Measurements from ENCODE around the gene GPRC5D.

The GPRC5D gene

DNA sequence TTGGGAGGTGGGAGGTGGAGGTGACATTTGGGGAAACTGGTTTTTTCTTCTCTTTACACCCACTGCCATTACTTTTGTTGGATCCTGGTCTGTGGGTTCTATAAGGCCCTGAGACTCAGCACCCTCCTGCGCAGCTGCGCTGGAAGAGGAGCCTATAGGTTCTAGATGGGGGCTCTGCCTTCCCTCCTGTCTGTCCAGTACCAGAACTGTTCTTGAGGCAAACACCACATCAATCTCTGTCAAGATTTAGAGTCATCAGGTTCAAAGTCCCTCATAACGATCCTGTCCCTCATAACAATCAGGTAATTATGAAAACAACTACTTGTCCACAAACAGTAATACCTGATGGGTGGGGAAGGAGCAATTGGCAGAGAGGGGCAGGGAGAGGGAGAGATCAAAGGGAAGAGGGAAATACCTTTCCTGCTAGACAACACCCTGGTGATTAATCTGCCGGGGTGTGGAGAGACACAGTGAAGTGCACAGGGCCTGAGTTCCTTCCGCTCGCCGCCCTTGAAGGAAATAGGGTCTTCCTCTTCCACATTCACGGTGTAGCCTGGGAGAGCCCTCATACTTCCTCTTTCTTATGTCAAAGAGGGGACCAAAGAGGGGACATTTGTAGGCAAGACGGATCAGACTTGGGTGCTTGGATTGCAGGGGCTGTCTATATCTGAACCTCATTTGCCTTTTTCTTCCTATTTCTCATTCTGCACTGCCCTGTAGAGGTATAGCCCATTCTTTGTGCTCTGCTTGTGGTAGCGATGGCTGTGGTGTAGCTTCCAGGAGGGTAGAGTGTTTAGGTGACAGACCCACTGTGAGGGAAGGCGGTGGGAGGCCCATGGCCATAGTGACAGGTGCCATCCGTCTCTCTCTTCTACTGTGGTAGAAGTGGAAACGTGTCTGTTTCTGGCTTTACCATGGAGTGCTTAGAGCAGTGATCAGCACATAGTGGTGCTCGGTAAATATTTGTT, 48.0 kb downstream of the GPRC5D start:
- no peak for DNase-seq

DNA sequence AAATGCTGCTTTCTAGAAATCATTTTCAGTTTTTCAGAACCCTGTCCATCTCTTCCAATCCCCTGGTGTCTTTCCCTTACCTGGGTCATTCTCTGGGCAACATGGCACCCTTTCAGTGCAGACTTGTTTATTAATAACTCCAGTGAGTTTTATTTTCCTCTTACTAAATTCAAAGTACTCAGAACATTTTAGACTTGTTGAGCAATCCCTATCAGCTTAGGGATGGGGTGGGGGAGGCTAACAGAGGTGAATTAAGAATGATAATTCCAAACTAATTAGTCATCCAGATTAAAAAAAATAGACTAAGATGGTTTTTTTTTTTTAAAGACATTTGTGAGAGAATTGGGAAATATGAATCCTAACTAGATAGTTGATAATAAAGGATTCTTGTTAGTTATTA, 49.9 kb downstream of the GPRC5D start:
- no peak for DNase-seq

DNA sequence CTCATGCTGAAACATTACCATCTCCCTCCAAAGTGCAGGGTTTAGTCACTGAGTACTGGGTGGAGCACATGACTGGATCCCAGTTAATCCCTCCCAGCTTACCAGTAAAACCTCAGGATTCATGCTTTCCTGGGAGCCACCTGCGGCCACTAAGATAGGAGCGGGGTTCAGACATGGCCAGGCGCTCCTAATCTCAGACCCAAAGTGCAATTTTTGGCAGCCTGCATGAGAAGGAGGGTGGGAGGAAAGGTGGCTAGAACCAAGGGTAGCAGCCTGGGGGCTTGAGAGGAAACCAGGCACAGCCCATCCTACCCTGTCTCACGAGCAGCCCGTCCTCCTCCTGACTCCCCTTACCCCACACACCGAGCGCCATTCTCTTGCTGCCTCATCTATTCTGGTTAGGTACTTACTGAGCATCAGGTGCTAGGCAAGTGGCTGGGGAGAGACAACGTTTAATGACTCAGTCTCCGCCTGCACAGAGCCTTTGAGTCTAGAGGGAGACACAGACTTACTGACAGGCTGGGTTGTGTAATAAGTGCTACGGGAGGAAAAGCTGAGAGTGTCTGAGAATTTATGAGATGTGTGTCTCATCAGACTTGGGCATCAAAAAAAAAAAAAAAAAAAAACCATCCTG, 50.7 kb downstream of the GPRC5D start:
- DNase-seq, result no peak

DNA sequence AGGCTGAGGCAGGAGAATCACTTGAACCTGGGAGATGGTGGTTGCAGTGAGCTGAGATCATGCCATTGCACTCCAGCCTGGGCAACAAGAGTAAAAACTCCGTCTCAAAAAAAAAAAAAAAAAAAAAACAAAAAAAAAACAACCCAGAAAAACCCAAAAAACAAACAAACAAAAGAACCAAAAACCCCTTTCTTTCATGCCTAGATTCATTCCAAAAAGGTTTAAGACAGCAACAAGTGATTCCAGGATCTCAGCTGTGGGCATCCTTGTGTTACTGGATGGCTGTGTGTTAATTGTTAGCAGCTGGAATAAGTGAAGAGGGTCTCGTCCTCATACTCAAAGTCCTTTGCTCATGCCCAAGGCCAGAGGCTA, 51.2 kb downstream of the GPRC5D start:
- no peak for DNase-seq

DNA sequence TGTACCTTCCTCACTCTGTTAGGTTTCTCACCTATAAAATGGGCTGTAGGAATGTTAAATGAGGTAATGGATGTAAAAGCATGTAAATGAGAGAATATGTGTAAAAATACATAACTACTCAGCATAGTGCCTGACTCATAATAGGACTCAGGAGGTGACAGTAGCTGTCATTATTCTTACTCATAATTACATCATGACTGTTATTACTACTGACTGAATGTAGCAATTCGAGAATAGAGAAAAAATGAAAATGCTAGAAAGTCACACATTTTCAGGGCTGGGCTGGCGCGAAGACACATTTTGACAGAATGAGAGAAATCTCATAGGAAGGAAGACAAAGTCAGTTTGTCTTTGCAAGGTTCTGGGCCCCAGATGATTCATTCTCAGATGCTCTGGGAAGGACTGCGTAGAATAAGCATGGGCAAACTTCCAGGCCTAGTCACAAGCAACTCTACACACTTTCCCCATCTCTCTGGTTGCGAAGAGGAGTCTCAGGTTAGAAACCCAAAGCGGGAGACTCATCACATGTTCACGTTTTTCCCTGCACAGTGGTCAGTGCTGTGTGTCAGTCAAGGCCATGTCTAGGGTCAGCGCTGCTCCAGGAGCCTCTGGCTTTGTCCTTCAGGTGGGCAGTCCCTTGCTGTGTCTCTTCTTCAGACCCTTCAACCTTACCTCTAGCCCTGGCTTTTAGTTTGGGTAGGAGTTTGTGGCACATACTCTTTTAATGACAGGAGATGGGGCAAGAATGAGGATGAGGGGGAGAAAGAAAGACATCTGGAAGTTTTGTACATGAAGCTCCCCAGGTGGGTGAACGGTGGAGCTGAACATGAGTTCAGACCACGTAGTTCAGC, 52.2 kb downstream of the GPRC5D start:
- no peak for DNase-seq

DNA sequence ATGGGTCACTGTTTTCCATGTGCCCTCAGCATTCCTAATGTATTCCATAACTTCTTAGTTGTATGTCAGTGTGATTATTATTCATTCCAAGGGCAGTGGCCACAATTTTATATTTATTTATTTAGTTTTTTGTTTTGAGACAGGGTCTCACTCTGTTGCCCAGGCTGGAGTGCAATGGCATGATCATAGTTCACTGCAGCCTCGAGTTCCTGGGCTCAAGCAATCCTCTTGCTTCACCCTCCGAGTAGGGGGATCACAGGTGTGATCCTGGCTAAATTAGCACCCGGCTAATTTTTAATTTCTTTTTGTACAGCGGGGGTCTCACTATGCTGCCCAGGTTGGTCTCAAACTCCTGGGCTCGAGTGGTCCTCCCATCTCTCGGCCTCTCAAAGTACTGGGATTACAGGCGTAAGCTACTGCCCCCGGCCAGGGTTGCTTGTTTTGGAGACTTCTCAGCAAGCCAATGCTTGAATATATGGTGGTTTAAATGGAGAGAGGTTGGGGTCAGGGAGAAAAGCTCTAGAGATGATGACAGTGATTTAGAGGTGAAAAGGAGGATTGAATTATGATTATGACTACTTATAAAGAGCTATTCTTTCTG, 53.0 kb downstream of the GPRC5D start:
- DNase-seq, result no peak

DNA sequence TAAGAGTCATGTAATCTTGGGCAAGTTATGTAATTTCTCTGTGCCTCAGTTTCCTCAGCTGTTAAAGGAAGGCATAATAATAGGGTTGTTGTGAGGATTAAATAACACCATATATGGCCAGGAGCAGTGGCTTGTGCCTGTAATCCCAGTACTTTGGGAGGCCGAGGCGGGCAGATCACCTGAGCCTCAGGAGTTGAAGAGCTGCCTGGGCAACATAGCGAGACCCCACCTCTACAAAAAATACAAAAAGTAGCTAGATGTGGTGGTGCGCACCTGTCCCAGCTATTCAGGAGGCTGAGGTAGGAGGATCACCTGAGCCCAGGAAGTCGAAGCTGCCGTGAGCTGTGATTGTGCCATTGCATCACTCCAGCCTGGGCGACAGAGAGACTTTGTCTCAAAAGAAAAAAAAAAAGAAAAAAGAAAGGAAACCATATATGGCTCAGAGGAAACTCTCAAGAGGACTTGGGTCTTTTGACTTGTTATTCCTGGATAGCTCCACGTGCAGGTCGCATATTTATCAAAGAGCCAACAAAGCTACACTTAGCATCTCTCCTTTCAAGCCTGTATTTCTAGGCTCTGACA, 53.7 kb downstream of the GPRC5D start:
- DNase-seq, result no peak

DNA sequence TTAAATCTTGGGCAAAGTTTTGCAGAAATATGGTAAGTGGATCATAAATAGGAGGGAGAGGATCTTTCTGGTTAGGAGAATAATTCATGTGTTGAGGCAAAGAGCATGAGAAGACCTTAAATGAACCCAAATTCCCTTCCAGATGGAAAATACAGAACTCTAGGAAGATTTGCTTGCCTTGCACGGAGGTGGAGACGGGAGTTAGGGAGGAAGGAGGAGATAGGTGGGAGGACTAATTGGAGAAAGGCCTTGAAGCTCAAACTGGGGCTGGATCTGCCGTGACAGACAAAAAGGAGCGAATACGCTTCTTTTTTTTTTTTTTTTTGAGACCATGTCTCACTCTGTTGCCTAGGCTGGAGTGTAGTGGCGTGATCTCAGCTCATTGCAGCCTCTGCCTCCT, 54.7 kb downstream of the GPRC5D start:
- no peak for DNase-seq

DNA sequence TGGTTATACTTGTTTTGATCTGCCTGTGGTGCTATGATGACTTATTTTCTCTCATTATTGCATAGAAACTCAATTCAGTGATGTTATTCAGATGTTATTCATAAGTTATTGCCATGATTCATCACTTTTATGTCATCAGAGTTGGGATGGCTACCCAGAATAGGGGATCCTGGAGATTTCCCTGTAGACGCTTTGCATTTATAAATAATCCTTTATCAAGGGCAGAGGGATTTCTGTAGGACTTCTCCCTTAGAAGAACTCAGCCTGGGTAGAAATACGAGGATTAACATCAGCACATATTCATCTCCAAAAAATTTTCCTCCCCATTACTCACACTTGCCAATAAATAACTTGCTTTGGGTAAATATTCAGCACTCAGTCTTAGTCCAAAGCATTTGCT, 55.7 kb downstream of the GPRC5D start:
- no peak for DNase-seq

DNA sequence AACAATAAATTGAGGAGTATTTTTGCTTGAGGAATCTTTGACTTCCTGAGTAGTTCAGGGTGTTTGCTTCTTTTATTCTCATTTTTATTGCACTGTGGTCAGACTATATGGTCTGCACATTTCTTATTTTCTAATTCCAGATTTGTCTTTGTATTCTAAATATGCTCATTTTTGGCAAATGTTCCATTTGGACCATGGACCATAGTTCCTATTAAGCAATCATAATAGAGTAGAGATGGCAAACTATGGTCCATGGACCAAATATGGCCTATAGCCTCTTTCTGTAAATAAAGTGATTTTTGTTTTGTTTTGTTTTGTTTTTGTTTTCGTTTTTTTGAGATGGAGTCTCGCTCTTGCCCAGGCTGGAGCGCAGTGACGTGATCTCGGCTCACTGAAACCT, 58.5 kb downstream of the GPRC5D start:
- DNase-seq, result no peak

DNA sequence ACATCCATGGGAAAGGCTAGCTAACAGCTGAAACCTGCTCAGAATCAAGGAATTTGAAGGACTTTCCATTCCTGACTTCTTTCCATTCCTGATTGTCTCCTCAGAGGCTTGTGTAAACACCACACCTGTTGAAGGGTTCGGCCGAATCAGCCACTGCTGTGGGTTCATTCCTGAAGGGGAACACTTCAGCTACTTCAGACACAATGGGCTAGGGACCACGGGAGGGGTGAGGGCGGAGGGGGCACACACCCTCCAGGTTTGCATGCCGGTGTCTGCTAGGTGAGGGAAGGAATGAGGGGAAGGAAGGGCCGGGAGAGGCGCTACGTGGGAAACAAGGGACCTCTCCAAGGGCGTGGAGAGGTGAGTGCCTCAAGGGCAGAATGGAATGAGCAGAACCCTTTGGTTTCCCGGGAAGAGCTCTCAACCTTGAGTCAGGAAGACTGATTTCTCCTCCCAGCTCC, 59.3 kb downstream of the GPRC5D start:
- no peak for DNase-seq

DNA sequence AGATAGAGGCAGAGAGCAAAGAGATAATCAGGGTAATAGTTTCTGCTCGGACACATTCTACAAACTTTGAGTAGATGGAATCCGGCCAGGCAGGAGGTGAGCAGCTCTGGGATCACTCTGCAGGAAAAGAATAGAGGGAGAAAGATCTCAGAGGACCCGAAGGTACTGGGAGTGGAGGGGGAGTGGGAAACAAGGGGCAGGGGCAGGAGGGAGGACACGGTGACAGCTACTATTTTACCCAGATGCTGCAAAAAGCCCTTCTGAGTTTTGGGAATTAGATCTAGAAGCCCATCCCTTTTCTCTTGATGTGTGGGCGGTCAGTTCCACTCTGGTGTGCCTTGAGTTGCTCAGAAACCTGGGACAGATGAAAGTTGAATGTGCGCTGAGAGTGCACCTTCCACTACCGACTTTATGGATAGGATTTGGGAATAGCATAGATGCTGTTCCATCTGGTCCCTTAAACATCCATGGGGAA, 60.1 kb downstream of the GPRC5D start:
- DNase-seq, result no peak

DNA sequence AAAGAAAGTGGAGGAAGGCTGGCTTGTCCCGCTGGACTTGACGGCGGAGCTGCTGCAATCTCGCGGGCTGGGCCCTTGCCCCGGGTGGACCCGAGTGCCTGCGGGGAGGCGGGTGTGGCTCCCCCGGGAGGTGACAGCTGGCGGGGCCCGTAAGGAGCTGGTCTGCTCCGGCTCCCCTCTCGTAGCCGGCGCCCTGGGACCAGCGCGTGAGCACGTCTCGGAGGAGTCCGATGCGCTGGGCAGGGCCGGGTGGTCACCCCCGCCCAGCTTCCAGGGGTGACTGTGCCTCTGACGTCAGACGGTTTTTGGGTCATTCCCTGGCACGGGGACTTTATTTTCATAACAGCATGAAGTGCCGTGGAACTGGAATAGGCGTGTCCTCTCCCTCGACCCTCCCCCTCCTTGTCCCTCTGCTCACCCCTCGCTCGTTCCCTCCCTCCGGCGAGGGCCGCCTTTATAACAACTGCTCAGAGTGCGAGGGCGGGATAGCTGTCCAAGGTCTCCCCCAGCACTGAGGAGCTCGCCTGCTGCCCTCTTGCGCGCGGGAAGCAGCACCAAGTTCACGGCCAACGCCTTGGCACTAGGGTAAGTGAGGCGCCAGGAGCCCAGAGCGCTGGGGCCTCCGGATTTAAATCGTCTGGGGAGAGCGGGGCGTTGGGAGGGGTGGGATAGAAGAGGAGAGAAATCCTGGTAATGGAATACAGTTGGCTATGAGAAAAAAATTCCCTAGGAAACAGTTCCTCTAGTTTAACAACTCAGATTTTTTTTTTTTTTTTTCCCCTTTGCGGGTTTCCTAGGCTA, 60.7 kb downstream of the GPRC5D start, which contains the start of gene GPRC5A:
Gene GPRC5A (plus strand): TSS at position 483 of the 801 bp plus-strand sequence. CDS start 16,688 bp downstream, outside the sequence.
- DNase-seq, result no peak

Data from NCI-H1436 treated with DMSO at 0.1 percent for 48 hours (cell line).